GM19455 (cell line): ENCODE measurements around the gene HBD.

Source experiments
- ATAC-seq: cut with Tn5 transposase; IDR thresholded peaks from one replicate; pipeline ENCODE4 v1.9.1; 2021; ENCODE audit not compliant: unreplicated experiment

Gene HBD

DNA sequence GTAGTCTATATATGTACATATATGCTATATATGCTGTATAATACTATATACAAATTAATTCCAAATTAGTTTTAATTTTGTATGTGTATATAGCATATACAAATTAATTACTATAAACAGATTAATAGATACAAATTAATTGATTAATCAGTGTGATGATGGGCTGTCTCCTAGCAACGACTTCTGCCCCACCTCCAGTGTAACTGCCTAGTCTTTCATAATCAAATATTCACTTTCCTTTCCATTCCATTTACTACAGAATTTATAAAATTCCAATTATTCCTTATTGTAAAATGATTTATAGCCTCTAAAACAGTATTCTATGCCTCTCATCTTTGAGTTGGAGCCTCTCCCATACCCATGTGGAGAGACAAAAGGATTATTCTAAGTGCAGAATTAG is 976 bp downstream of the HBD start:
- ATAC-seq, result no peak

DNA sequence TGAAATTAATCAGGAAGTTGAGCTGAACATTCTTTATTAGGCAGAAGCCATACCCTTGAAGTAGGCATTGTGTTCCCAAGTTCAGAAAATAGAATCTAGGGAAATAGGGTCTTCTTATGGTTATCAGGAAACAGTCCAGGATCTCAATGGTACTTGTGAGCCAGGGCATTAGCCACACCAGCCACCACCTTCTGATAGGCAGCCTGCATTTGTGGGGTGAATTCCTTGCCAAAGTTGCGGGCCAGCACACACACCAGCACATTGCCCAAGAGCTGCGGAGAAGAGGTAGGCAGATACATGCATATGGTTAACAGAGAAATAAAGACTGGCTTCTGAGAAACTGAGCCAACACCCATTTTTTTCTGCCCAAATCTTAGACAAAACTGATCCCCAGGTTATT is 1.5 kb downstream of the HBD start:
- no peak for ATAC-seq

- ATAC-seq, result no peak
These were observed 2.1 kb downstream of the HBD start for GRCh38 chr11:5232176-5232575.

- no peak for ATAC-seq
These were observed 3.2 kb downstream of the HBD start for GRCh38 chr11:5231111-5231510.

GRCh38 chr11:5230266-5230665 is 4.0 kb downstream of the HBD start:
- no peak for ATAC-seq

DNA sequence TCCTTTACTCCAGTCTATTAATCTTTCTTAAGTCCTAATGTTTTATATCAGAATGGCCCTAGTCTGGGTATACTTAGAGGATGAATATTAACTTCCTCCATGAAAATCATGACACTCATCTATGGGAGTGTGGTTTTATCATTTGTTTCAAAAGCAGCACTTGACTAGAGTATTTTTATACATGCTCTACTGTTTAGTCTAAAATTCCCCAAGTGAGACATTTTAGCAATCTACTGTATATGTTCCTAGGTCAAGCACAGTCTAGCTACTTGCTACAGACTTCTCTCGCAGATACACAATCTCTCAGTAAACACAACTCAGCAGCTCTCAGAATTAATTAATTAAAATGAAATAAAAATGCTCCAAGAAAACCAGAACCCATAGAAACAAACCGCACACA is 4.5 kb downstream of the HBD start:
- ATAC-seq, result no peak

GRCh38 chr11:5229356-5229755 is 4.9 kb downstream of the HBD start:
- ATAC-seq, result no peak

GRCh38 chr11:5228124-5228523 is 6.2 kb downstream of the HBD start:
- no peak for ATAC-seq

GRCh38 chr11:5227681-5228080 is 6.6 kb downstream of the HBD start:
- ATAC-seq, result no peak

GRCh38 chr11:5226732-5227310 is 7.5 kb downstream of the HBD start, which contains the start of gene HBB:
Gene HBB, minus strand, starts transcription at chr11:5227071. Its CDS starts 50 bp downstream, at chr11:5227021.
- ATAC-seq, result no peak

GRCh38 chr11:5225480-5225871 is 8.8 kb downstream of the HBD start:
- no peak for ATAC-seq

GRCh38 chr11:5224538-5225479 is 9.5 kb downstream of the HBD start:
- ATAC-seq, result no peak

GRCh38 chr11:5223686-5224085 is 10.6 kb downstream of the HBD start:
- ATAC-seq, result no peak

DNA sequence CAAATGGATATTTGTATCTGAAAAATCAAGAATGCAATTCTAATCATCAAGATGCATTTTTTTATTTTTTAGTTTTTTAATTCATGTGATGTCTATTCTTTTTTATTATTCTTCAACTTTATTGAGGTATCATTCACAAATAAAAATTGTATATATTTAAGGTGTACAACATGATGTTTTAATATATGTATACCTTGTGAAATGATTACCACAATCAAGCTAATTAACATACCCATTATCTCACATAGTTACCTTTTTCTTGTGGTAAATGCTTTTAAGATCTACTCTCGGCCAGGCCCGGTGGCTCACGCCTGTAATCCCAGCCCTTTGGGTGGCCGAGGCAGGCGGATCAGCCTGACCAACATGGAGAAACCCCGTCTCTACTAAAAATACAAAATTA is 11.1 kb downstream of the HBD start:
- ATAC-seq, result no peak

GRCh38 chr11:5210376-5210885 is 23.9 kb downstream of the HBD start:
- no peak for ATAC-seq

GRCh38 chr11:5204787-5205186 is 29.5 kb downstream of the HBD start:
- ATAC-seq, result peak; percentile 55

DNA sequence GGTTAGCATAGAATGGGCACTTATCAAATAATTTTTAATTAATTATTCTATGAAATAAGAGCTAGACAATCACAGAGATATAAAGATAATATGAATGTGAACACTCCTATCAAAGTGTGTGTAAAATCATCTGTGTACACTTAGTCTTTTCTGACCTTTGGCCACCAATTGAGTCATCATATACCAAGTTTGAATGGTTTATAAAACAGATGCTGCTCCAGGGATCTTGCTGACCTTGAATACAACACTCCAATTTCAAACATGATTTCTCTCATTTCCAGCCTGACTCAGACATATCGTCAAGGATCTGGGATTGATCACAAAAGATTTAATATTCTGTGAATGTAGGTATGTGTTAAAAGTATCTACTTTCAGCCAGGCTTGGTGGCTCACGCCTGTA is 30.9 kb downstream of the HBD start:
- ATAC-seq, result no peak

DNA sequence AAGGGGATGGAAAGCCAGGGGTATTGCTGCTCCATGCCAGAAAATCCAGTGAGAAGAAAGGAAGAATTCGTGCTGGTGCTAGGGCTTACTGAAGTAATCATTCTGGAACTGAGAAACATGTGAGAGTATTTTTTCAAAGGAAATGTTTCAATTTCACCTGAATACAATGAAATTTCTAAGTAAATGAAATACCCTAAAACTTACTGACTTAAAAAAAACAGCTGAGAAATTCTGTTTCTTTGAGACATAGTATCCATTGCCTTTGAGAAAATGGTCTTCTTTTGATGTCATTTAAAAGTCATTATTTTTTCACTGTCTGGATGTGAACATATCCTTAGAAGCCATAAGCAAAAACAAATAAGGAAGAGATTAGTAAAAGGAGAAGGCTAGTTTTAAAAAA is 33.7 kb downstream of the HBD start, which contains the start of gene OR51V1:
OR51V1 (minus strand) TSS at position 101 of the 400 bp plus-strand sequence; CDS start at position 101, 0 bp downstream.
- no peak for ATAC-seq

DNA sequence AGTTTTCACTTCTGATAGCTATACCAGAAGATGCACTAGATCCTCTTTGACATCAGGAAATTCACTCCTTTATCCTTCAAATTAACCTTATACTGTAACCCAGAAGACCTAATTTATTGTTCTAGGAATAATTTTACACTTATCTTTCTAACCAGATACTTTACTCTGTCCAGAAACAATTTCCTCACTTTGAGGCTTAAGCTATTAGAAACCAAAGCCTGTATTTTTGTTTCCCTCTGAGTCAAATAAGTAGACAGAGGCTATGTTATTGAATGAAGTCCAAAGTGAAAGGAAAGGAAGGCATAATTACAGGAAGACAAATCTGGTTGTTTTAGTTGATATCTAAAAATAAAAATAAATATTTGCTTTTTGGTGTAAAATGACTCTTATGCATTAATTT is 36.0 kb downstream of the HBD start:
- ATAC-seq, result no peak

GRCh38 chr11:5197536-5197935 is 36.7 kb downstream of the HBD start:
- ATAC-seq, result no peak

GRCh38 chr11:5196731-5197130 is 37.6 kb downstream of the HBD start:
- ATAC-seq, result no peak

DNA sequence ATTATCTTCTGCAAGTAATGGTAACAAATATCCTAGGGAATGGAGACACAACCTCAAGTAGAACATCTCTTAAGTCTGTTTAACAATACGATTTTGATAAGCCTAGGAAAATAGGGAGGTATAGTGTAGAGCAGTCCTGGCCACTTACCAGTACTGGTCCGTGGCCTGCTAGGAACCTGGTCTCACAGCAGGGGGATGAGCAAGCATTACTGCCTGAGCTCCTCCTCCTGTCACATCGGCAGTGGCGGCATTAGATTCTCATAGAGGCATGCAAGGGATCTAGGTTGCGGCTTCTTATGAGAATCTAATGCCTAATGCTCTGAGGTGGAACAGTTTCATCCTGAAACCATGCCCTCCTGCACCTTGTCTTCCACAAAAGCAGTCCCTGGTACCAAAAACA is 38.2 kb downstream of the HBD start:
- no peak for ATAC-seq
